Ectodermal cell (in vitro differentiated cells): ENCODE data around the gene AGR2.

ENCODE experiments used
- H3K27ac ChIP-seq: 2 replicates; pipeline ENCODE4 v1.7.0; 2013; ENCODE audit warnings: mild to moderate bottlenecking, low read depth, low read length; ENCODE audit not compliant: insufficient read depth, poor library complexity, severe bottlenecking
- H3K27me3 ChIP-seq: 2 replicates; pipeline ENCODE4 v1.7.0; 2013; ENCODE audit warnings: mild to moderate bottlenecking, low read length; ENCODE audit not compliant: insufficient read depth, control insufficient read depth, poor library complexity, severe bottlenecking
- H3K36me3 ChIP-seq: one replicate; pipeline ENCODE4 v1.7.0; 2013; ENCODE audit warnings: low read length; ENCODE audit not compliant: control insufficient read depth, insufficient read depth
- H3K4me1 ChIP-seq: one replicate; pipeline ENCODE4 v1.7.0; 2013; ENCODE audit warnings: low read length; ENCODE audit not compliant: control insufficient read depth, insufficient read depth
- H3K4me3 ChIP-seq: 2 replicates; pipeline ENCODE4 v1.7.0; 2013; ENCODE audit warnings: low read depth, low read length, control low read depth; ENCODE audit not compliant: insufficient read depth
- H3K9me3 ChIP-seq: 2 replicates; pipeline ENCODE4 v1.7.0; 2013; ENCODE audit warnings: mild to moderate bottlenecking, low read length, moderate library complexity; ENCODE audit not compliant: control insufficient read depth
- WGBS, 2 experiments: methylation state at CpG; one replicate each; pipeline ENCODE4 v1.1.7; 2013; ENCODE audit warnings: missing lambda C conversion rate in 2 of 2; 5-methylcytosine and 5-hydroxymethylcytosine counted together

Gene AGR2

DNA sequence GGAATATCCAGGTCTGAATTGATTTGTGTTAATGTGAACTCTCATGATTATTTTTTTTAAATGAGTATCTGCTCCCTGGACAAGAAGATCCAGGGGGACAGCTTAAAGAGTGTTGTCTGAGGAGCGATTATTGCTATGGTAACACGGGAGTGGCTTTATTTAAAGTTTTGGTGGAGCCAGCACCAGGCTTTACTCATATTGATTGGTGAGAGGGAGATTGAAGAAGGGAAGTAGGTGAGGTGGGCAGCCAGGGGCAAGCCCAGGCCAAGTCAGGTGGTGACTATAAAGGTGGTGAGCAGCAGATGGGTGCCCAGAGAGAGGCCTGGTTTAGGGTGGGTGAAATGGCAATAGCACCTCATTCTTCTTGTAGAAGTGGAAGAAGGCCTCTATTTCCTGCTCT is 10.2 kb upstream of the AGR2 start:
- no peaks in the 10 kb centered on the region for H3K4me1 ChIP-seq
- H3K36me3 ChIP-seq = no peaks in the 10 kb centered on the region
- no peaks in the 10 kb centered on the region for H3K27me3 ChIP-seq
- H3K9me3 ChIP-seq = no peaks in the 10 kb centered on the region
- no peak overlapping the region for H3K27ac ChIP-seq
- WGBS, 2 experiments = 95 to 96% methylated on average over 2 of the region's 2 CpGs
- H3K4me3 ChIP-seq = no peak overlapping the region

DNA sequence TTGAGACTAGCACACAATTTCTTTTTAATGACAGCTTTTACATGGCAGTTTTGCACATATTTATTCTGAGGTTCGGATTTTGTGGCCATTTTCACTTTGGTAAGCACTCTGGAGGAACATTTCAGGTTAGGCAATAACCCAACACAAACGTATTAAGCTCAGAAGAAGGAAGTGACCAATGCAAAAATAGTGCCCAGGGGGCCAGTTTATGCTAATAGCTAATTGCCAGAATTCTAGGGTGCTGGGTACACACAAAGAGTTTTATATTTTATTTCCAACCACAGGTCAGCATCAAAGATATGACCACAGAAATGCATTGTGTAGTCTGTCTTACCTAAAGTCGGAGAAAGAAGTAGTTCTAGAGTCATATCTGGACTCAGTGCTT is 8.4 kb upstream of the AGR2 start:
- 84 to 90% methylated on average over 2 to 3 of the region's 3 CpGs for WGBS, 2 experiments
- H3K4me1 ChIP-seq = no peaks in the 10 kb centered on the region

DNA sequence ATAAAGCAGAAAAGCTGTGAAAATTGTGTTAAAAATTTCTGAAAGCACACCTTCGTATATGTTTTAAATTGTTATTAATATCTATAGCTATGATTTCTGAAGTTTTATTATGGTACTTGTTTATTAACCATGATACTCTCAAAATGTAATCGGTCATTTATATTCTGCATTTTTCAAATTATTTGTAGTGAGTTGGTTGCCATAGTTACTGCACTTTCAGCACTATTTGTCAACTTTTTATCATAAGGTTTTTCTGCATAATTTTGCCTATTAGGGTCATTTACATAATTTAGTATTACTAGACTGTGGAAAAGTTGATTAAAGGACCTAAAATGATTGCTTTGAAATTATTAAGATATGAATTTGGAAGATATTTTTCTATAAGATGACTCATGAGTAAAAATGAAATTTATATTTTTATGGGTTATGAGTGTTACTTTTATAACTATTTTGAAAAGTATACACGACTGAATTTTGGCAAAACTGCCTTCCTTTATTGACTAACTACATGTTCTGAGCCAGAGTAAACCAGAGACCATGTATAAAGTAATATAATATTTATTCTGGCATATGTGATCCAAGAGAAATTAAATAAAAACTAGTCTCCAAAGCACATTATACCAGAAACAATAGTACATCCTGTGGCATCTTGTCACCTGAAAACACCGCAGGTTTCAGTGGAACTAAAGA is 7.9 kb upstream of the AGR2 start:
- Histone ChIP-seq H3K4me1 (no peaks in the 10 kb centered on the region), H3K4me3 (no peak overlapping the region), H3K27me3 (no peaks in the 10 kb centered on the region), H3K27ac (no peak overlapping the region), H3K36me3 (no peaks in the 10 kb centered on the region), H3K9me3 (no peaks in the 10 kb centered on the region)
- 88 to 93% methylated on average over 1 to 3 of the region's 4 CpGs for WGBS, 2 experiments

More for the DNA sequence above, 8.4 kb upstream of the AGR2 start:
- Histone ChIP-seq H3K27ac (no peak overlapping the region), H3K9me3 (no peaks in the 10 kb centered on the region), H3K27me3 (no peaks in the 10 kb centered on the region), H3K4me3 (no peak overlapping the region), H3K36me3 (no peaks in the 10 kb centered on the region)

- no peak overlapping the region for H3K4me3 ChIP-seq
- no peak overlapping the region for H3K27ac ChIP-seq
These were observed 6.8 kb upstream of the AGR2 start for GRCh38 chr7:16811551-16811950.

GRCh38 chr7:16810573-16810972 is 5.8 kb upstream of the AGR2 start:
- 97 to 98% methylated on average over 5 of the region's 5 CpGs for WGBS, 2 experiments
- Histone ChIP-seq H3K27me3 (no peaks in the 10 kb centered on the region), H3K4me3 (no peak overlapping the region), H3K9me3 (no peaks in the 10 kb centered on the region), H3K27ac (no peak overlapping the region), H3K36me3 (no peaks in the 10 kb centered on the region), H3K4me1 (no peaks in the 10 kb centered on the region)

More at GRCh38 chr7:16811551-16811950, 6.8 kb upstream of the AGR2 start:
- Histone ChIP-seq H3K9me3 (no peaks in the 10 kb centered on the region), H3K27me3 (no peaks in the 10 kb centered on the region), H3K36me3 (no peaks in the 10 kb centered on the region), H3K4me1 (no peaks in the 10 kb centered on the region)
- 83 to 96% methylated on average over 2 of the region's 2 CpGs for WGBS, 2 experiments

- no peak overlapping the region for H3K4me3 ChIP-seq
- 74 to 85% methylated on average over 2 of the region's 2 CpGs for WGBS, 2 experiments
- no peaks in the 10 kb centered on the region for H3K36me3 ChIP-seq
- no peaks in the 10 kb centered on the region for H3K4me1 ChIP-seq
- no peaks in the 10 kb centered on the region for H3K9me3 ChIP-seq
- H3K27ac ChIP-seq = no peak overlapping the region
- no peaks in the 10 kb centered on the region for H3K27me3 ChIP-seq
These were observed 5.3 kb upstream of the AGR2 start for GRCh38 chr7:16810112-16810511.

DNA sequence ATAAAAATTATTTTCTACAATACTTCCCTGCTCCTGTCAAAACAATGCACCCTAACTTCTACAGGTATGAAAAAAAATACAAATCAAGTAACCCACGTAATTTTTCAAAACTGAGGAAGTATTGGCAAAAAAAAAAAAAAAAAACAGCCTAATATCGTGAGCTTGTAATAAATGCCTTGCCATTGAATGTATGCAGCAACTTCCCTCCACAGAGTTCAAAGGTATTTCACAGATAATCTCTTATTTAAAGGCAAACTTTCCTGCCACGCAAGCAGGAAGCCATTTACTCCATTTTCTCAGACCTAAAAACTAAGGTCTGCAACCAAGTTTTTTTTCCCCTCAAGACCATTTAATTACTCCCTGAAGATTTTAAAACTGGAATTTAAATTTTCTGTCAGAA is 642 bp upstream of the AGR2 start:
- Histone ChIP-seq H3K36me3 (no peaks in the 10 kb centered on the region), H3K9me3 (no peaks in the 10 kb centered on the region), H3K4me1 (no peaks in the 10 kb centered on the region), H3K4me3 (no peak overlapping the region), H3K27me3 (no peaks in the 10 kb centered on the region), H3K27ac (no peak overlapping the region)
- 92 to 93% methylated on average over 3 of the region's 3 CpGs for WGBS, 2 experiments

- 90 to 91% methylated on average over 7 of the region's 7 CpGs for WGBS, 2 experiments
- Histone ChIP-seq H3K27ac (no peak overlapping the region), H3K4me1 (no peaks in the 10 kb centered on the region), H3K36me3 (no peaks in the 10 kb centered on the region), H3K4me3 (no peak overlapping the region), H3K9me3 (no peaks in the 10 kb centered on the region), H3K27me3 (no peaks in the 10 kb centered on the region)
These were observed 722 bp downstream of the AGR2 start for GRCh38 chr7:16803881-16804673.

- 91 to 98% methylated on average over 4 of the region's 4 CpGs for WGBS, 2 experiments
- Histone ChIP-seq H3K4me1 (no peaks in the 10 kb centered on the region), H3K27me3 (no peaks in the 10 kb centered on the region), H3K36me3 (no peaks in the 10 kb centered on the region), H3K4me3 (no peak overlapping the region), H3K27ac (no peak overlapping the region), H3K9me3 (no peaks in the 10 kb centered on the region)
These were observed 1.7 kb downstream of the AGR2 start for GRCh38 chr7:16803125-16803524.

GRCh38 chr7:16801579-16801978 is 3.2 kb downstream of the AGR2 start:
- 96 to 97% methylated on average over 4 of the region's 4 CpGs for WGBS, 2 experiments
- H3K4me3 ChIP-seq = no peak overlapping the region
- no peaks in the 10 kb centered on the region for H3K27me3 ChIP-seq
- H3K27ac ChIP-seq = no peak overlapping the region
- H3K36me3 ChIP-seq = no peaks in the 10 kb centered on the region
- H3K4me1 ChIP-seq = no peaks in the 10 kb centered on the region
- no peaks in the 10 kb centered on the region for H3K9me3 ChIP-seq
